Measurements from ENCODE around the gene CD48.

The CD48 gene

DNA sequence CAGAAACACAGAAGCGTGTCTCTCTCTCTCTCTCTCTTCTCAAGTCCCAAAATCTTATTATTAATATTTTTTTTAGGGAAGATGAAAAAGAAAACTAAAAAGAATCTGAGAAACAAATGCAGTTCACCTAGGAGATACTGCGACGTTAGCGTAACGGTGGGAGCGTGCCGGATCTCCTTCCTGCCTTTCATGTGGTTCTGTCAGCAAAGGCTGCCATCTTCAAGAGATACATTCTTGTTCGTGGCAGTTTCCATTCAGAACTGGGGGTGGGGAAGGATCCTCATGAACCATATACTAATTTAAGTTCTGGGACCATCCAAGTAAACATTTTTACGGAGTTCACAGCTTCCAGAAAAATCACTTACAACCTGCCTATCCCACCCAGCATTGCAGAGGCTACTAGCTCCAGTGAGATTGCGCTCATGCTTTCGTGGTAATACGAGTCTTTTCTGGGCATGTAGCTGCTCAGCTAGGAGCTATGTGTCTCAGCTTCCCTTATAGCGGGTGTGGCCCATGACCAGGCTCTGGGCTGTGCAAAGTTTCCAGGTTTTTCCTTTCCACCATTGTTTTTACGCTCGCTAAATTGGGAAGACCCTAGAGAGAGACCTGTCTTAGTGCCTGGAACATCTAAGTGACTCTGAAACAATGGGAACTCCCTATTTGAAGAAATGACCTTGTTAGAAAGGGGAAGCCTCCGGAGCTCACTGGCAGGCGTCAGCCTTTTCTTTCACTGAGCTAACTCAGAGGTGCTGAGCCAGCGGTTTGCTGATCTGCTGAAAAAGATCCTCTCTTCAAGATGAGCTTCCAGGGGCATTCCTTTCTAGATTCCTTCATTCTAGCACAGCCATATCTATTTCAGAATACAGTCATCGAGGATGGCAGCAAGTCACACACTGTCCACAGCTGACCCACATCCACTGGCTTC is 82.1 kb downstream of the CD48 start:
- DNase-seq, result no peak

GRCh38 chr1:160628799-160629263 is 82.8 kb downstream of the CD48 start:
- no peak for DNase-seq
